Measurements from ENCODE around the gene RHOD.

DNA sequence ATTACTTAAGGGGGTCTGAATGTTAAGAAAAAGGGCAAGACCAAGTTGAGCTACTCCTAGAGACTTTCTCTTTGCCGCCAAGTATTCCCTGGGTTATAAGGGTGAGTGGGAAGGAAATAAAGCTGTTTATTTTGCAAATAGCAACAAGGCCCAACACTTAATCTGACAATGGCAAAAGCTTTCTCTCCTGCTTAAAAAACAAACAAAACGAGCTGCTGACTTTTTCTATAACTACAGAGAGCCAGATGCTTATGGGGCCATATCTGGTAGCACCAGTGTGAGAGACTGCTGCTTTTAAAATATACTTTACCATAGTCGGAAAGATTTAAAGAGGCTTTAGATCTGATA is 60.1 kb downstream of the RHOD start:
- TF ChIP-seq, protein P1, sequence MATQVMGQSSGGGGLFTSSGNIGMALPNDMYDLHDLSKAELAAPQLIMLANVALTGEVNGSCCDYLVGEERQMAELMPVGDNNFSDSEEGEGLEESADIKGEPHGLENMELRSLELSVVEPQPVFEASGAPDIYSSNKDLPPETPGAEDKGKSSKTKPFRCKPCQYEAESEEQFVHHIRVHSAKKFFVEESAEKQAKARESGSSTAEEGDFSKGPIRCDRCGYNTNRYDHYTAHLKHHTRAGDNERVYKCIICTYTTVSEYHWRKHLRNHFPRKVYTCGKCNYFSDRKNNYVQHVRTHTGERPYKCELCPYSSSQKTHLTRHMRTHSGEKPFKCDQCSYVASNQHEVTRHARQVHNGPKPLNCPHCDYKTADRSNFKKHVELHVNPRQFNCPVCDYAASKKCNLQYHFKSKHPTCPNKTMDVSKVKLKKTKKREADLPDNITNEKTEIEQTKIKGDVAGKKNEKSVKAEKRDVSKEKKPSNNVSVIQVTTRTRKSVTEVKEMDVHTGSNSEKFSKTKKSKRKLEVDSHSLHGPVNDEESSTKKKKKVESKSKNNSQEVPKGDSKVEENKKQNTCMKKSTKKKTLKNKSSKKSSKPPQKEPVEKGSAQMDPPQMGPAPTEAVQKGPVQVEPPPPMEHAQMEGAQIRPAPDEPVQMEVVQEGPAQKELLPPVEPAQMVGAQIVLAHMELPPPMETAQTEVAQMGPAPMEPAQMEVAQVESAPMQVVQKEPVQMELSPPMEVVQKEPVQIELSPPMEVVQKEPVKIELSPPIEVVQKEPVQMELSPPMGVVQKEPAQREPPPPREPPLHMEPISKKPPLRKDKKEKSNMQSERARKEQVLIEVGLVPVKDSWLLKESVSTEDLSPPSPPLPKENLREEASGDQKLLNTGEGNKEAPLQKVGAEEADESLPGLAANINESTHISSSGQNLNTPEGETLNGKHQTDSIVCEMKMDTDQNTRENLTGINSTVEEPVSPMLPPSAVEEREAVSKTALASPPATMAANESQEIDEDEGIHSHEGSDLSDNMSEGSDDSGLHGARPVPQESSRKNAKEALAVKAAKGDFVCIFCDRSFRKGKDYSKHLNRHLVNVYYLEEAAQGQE (IDR thresholded peaks at IDR 0.05; ENCODE audit: insufficient read depth in 1 of 2, low read depth in 2 of 2, low read length in 1 of 2): no peak
- TF ChIP-seq, protein P2, sequence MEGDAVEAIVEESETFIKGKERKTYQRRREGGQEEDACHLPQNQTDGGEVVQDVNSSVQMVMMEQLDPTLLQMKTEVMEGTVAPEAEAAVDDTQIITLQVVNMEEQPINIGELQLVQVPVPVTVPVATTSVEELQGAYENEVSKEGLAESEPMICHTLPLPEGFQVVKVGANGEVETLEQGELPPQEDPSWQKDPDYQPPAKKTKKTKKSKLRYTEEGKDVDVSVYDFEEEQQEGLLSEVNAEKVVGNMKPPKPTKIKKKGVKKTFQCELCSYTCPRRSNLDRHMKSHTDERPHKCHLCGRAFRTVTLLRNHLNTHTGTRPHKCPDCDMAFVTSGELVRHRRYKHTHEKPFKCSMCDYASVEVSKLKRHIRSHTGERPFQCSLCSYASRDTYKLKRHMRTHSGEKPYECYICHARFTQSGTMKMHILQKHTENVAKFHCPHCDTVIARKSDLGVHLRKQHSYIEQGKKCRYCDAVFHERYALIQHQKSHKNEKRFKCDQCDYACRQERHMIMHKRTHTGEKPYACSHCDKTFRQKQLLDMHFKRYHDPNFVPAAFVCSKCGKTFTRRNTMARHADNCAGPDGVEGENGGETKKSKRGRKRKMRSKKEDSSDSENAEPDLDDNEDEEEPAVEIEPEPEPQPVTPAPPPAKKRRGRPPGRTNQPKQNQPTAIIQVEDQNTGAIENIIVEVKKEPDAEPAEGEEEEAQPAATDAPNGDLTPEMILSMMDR (IDR thresholded peaks at IDR 0.05): no peak
- TF ChIP-seq TCF7L2 (IDR thresholded peaks at IDR 0.05; ENCODE audit: low read depth, low read length) (no peak), POLR2AphosphoS5 (IDR thresholded peaks at IDR 0.05; ENCODE audit: low read depth, low read length) (no peak), SIN3A (IDR thresholded peaks at IDR 0.05; ENCODE audit: borderline replicate concordance, insufficient read depth, low read depth, low read length) (no peak)
